Forelimb muscle (tissue), 1 donor: ENCODE results near the gene TNIP2. TPM values are rescaled to one million over a fixed set of nuclear protein-coding genes. Genes with fewer than 3 reads are reported as not detected.
A peak's percentile ranks its signal among the peaks of the same experiment; 100 is the strongest.

Experiments
- DNase-seq: peaks from one replicate; pipeline ENCODE4 v3.0.0-alpha.2; 2013; ENCODE audit warnings: low read depth
- polyA plus RNA-seq: library from polyadenylated mRNA; unstranded; fragments of 120-200 nt; gene quantifications from one replicate; pipeline ENCODE4 v1.2.1, GENCODE V29; 2013; ENCODE audit not compliant: insufficient read length

Gene TNIP2
- polyA plus RNA-seq: 11.4 TPM

GRCh38 chr4:2755821-2756690, at the start of gene TNIP2:
Gene TNIP2 (minus strand): TSS chr4:2756336. CDS start chr4:2756289, 47 bp downstream.
- no peak for DNase-seq

GRCh38 chr4:2804973-2805501, 48.9 kb upstream of the TNIP2 start:
- DNase-seq: no peak

- no peak for DNase-seq
These were observed 48.4 kb upstream of the TNIP2 start for GRCh38 chr4:2804449-2804972.

GRCh38 chr4:2803624-2804448, 47.7 kb upstream of the TNIP2 start:
- no peak for DNase-seq

- DNase-seq: no peak
These were observed 46.7 kb upstream of the TNIP2 start for GRCh38 chr4:2802618-2803531.

GRCh38 chr4:2800691-2801596, 44.8 kb upstream of the TNIP2 start:
- DNase-seq: peak; percentile 70

- no peak for DNase-seq
These were observed 44.0 kb upstream of the TNIP2 start for GRCh38 chr4:2799971-2800690.

- DNase-seq: no peak
These were observed 43.2 kb upstream of the TNIP2 start for GRCh38 chr4:2799224-2799911.

- no peak for DNase-seq
These were observed 42.5 kb upstream of the TNIP2 start for GRCh38 chr4:2798399-2799223.

- DNase-seq: no peak
These were observed 41.6 kb upstream of the TNIP2 start for GRCh38 chr4:2797545-2798305.

- DNase-seq: no peak
These were observed 40.9 kb upstream of the TNIP2 start for GRCh38 chr4:2796849-2797544.

GRCh38 chr4:2795893-2796848, 40.0 kb upstream of the TNIP2 start:
- DNase-seq: no peak

- no peak for DNase-seq
These were observed 39.3 kb upstream of the TNIP2 start for GRCh38 chr4:2795300-2795892.

GRCh38 chr4:2794486-2795299, 38.6 kb upstream of the TNIP2 start:
- DNase-seq: no peak
